Activated CD8-positive, alpha-beta memory T cell treated with anti-CD3 and anti-CD28 coated beads, Interleukin-2, amount 50 U/mL, for 1 hour (primary cell): ENCODE results near the gene FAM131B.
"Not testable (repeated sequence)": the region's sequence is repeated elsewhere in the genome, so short reads cannot be mapped to it uniquely, and the experiment has no call there.

Experiments used
- DNase-seq: peaks from one replicate; pipeline ENCODE4 v3.0.0-alpha.2; 2020; ENCODE audit errors: extremely low read depth

The FAM131B gene

DNA sequence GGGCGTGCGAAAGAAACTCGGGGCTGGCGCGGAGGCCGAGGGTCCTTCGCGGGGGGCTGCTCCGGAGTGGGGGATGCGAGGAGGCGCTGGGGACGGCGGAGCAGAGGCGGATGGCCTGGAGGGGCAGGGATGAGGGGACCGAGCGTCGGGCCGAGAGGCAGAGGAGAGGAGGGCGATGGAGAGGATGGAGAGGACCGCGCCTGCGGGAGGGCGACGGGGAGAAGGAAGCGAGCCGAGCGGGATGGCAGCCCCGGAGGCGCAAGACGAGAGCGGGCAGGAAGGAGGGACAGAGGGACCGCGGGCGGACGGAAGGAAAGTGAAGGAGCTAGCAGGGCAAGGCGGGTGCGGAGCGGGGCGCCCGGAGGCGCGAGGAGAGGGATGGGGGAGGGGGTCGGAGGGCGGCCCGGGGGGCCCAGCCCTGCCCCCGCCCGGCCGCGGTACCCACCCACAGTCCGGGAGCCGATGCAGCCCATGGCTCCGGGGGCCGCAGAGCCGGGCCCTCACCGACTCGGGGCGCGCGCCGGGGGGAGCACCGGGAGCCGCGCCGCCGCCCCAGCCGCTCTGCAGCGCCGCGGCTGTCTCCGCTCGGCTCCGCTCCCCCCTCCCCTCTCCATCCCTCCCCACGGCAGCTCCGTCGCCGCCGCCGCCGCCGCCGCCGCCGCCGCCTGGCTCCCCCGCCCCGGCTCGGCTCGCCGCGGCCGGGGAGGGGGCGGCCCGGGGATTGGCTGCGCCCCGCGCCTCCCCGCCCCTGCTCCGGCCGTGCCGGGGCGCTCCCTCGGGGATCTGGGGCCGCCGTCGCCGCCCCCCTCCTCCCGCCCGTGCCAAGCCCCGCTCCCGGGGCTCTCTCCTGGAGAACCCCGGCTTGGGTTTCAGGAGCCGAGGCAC, at the start of gene FAM131B:
TSS of gene FAM131B (minus strand) at position 583 of the 885 bp plus-strand sequence. CDS start at position 473, 110 bp downstream.
- DNase-seq: no peak

DNA sequence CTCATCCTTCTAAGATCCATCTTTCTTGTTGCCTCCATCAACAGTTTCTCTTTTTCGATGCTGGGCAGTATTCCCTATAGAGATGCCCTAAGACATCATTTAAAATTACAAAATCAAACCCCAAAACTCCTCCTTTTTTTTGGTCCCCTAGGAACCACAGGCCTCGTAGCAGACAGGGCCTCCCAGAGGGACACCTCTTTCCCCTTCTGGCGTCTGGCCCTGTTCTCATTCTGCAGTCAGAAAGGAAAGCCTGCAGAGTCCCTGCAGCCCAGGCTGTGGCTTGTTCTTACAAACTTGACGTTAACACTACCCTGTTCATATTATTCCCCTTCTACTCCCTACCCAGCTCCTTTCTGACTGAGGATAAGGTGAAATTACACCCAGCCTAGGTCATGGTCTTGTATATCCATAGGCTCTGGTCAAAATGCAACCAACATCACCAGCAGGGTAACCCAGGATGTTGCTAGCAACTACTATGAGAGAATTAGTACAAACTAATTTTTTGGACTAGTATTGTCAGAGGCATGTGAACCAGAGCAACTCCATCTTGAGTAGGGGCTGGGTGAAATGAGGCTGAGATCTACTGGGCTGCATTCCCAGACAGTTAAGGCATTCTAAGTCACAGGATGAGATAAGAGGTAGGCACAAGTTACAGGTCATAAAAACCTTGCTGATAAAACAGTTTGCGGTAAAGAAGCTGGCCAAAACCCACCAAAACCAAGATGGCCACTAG, 49.6 kb upstream of the FAM131B start:
- DNase-seq: no peak

DNA sequence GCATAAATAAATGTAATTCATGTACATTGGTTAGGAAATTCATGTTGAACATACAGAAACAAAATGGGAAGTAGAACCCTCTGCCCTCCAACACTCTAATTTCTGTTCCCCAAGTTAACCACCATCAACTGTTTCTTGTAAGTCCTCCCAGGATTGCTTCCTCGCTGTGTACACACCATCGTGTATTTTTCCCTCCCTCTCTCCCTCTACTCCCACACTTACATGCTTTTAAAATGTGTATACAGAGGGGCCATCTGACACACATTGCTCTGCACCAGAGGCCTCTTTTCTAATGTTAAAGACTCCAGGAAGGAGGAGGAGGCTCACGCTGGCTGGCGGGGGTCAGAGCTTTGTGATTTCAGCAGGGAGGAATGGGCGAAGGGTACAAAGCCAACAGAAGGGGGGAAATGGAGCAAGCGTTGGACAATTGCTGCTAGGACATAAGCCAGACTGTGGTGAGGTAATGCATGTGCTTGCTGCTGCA, 48.0 kb upstream of the FAM131B start:
- no peak for DNase-seq

DNA sequence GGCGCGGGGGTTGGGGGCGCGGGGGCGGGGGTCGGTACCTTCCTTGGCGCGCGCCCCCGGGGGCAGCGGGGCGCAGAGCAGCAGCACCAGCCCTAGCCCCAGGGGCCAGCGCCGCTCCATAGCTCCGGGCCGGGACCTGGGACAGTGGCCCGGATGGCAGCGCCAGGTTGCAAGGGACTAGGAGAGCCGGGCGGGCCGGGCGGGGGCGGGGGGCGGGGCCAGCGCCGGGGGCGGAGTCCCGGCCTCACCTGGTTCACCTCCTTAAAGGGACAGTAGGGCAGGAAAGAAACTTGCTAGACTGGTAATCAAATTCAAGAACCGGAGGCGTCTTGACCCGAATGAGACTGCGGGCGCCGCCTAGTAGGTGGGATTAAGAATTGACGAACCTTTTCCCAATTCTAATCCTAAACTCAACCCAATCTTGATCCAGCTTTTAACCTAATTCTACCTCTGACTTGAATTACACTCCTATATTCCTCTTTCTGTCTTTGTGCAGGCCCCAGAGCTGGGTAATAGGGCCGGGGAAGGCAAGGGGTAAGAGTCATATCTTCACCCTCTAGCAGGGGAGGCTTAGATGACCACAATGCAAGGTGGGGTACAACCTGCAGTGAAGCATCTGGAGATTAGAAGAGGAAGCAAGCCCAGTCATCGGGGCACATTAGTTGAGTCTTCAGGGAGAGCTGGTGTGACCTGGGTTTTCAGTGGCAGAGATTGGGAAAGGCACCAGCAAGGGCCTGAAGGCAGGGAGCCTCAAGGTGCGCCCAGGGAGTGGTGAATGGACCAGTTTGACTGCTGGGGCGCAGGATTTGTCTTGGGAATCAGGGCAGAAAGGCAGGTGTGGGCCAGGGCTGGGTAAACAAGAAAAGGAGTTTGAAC, 46.4 kb upstream of the FAM131B start, which contains the start of gene EPHA1:
TSS of gene EPHA1 (minus strand) at position 171 of the 876 bp plus-strand sequence. CDS start at position 120, 51 bp downstream.
- no peak for DNase-seq

DNA sequence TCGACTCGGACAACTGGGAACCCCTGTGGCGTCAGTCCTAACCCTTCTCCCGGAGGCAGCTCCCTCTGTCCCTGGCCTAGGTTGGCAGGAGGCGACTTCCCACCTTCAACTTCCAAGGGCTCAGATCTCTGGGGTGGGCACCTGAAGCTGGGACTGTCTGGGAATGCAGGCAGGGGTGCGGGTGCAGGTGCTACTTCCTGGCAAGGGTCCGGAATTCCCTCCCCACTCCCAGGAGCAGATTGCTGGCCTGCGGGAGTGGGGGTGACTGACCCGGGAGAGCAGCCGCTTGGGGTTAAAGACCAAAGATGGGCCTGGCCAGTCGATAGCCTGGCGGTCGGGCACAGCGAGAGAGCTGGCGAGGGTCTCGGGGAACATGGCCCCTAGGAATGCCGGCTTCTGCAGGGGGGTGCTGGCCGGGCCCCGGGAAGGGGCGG, 45.8 kb upstream of the FAM131B start:
- DNase-seq: no peak

DNA sequence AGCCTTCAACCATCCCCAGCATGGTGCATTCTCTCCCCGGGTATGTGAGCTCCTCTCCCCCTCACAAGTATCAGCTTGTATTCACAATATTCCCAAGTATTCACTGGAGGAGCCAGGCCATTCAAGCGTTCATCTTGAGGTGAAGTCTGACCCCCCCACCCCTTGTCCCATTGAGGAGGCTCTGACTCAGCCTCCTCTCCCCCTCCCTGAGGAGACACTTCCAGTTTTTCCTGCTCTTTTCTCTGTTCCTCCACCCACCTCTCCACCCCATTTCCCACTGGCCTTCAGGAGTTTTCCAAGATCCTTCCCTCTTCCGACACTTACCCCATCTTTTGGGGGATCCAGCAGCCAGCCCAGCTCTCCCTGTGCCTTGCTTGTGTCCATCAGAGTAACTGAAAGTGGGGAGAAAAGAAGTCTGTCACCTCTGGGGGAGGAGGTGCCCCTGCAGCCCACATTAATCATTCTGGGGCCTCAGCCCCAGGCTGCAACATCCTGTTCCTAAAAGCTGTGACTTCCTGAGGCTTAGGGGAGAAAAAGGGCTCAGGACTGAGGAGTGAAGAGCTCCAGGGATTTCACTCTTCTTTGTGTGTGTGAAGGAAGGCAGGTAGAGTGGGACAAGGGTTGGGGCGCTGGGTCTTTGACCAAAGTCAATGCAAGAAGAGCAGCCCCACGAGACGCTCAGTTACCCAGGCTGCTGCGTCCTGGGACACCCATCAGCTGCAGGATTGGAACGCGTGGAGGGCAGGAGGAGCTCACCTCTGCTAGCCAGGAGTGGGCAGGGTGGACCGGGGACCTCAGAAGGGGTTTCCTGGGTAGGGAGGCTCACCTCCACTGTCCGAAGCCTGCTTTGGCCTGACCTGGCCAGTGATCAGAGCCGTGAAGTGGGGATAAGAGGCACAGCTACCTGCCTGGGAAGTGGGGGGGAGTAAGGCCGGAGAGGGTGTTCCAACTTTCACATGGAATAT, 45.1 kb upstream of the FAM131B start:
- DNase-seq: no peak

DNA sequence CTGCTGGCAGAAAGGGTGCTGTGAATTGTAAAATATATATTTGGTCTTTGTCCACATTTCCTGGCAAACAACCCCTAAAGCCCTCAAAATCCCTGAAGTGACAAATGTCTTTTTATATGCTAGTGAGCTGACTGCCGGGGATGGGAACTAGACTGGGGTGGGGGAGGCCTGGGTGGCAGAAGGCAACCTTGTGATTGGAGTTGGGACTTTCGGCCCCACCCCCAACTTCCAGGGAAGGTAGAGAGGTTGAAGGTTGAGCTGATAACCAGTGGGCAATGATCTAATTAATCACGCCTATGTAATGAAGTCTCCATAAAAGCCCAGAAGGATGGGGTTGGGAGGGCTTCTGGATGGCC, 43.5 kb upstream of the FAM131B start:
- no peak for DNase-seq

DNA sequence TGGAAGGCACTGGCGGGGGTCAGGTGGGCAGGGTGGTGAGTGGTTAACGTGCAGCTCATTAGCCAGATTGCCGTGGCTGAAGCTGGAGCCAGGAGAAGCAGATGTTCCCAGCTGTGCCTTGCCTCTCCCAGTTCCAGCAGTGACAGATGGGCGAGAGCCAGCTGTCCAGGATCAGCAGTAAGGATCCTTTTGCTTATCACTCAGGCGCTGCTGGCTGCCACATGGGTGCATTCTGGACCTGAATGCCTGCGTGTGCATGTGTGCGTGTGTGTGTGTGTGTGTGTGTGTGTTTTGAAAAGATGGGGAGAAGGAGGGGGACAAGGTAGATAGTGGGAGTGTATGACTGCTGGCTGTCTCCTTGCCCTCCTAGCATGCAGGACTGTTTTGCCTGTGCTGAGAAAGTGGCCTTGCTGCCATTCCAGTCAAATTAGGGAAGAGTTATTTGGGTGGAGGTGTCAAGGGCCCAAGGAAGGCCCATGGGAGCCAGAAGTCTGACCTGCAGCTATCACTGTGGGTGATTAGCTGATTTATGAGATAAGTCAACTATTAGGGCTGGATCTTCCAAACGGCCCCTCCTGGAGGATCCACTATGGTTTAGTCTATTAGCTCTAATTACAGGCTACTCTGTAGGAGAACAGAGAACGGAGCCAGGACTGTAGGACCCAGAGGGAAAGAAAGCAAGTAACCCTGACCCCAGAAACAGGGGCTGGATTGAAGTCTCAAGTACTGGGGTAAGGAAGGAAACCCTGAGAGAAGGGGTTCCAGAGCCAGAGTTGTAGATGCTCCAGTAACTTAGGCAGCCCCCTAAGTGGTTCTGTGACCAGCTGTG, 42.9 kb upstream of the FAM131B start:
- no peak for DNase-seq

DNA sequence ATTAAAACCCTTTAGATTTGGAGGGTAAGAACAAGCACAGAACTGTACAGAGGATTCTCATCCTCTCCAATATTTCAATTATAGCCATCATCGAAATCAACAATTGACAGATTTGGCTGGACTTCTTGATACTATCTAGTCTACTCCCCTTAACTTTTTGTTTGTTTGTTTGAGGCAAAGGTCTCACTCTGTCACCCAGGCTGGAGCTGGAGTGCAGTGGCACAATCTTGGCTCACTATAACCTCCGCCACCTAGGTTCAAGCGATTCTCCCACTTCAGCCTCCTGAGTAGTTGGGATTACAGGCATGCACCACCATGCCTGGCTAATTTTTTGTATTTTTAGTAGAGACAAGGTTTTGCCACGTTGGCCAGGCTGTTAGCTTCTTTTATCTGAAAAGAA, 39.7 kb upstream of the FAM131B start:
- not testable (repeated sequence) for DNase-seq

DNA sequence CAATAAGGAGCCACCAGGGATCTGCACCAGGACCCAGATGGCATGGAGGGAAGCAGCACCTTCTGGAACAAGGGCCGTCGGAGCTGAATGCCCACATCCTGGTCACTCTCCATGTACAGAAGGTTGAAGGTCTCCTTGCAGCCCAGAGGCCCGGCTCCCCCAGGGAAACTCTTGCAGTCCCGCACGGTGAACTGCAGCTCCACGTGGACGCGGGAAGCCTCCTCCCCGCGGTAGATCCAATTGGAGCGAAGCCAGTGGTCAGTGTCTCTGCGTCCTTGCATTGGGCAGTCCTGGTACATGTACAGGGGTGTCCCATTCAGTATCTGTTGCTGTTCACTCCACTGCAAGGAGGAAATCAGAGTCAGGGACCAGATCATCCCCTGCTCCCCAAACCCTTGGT, 38.8 kb upstream of the FAM131B start:
- no peak for DNase-seq

DNA sequence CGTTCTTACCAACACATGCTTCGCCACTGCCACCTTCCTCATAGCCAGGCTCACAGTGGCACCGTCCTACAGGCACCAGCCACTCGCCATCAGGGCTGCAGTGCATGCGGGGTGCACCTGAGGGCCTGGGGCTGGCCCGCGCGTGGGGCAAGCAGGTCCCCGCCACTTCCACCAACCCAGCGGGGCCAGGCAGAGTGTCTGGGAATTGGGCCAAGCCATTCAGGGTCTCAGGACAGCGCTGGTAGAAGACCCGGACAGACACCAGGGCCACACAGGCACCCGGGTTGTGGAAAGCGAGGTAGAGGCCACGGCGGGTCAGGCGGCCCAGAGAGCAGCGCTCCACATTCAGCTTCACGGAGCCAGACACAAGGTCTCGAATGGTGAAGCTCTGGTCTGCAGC, 37.1 kb upstream of the FAM131B start:
- no peak for DNase-seq

DNA sequence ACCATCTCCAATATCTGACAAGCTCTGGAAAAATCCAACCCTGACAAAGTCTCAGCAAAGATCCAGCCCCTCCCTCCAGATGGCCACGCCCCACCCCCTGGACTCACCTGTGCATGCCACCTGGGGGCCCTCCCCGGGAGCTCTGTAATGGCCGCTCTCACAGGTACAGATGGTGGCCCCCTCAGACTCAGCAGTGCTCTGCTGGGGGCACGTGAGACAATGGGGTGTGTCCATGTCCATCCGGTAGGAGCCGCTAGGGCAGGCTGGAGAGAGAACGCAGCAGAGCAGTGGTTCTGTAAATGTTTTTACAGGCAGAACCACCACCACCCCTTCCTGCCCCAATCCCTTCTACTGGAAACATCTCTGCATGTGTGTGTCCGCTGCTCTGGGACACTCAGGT, 36.6 kb upstream of the FAM131B start:
- no peak for DNase-seq

DNA sequence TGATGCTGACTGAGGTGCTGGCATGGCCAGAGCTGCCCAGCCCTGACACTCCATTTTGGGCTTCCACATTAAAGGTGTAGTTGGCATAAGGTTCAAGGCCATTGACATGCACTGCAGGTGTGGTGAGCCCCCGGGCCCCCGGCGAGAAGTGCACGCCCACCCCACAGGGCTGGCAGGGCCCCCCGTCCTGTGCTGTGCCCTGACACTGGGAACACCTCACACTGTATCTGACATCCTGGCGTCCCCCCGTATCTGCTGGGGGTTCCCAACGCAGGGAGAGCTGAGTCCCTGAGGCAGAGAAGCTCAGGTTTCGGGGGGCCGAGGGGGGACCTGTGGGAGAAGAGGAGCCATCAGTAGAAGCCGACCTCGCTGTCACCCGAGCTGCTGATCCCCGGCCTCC, 36.1 kb upstream of the FAM131B start:
- DNase-seq: no peak

DNA sequence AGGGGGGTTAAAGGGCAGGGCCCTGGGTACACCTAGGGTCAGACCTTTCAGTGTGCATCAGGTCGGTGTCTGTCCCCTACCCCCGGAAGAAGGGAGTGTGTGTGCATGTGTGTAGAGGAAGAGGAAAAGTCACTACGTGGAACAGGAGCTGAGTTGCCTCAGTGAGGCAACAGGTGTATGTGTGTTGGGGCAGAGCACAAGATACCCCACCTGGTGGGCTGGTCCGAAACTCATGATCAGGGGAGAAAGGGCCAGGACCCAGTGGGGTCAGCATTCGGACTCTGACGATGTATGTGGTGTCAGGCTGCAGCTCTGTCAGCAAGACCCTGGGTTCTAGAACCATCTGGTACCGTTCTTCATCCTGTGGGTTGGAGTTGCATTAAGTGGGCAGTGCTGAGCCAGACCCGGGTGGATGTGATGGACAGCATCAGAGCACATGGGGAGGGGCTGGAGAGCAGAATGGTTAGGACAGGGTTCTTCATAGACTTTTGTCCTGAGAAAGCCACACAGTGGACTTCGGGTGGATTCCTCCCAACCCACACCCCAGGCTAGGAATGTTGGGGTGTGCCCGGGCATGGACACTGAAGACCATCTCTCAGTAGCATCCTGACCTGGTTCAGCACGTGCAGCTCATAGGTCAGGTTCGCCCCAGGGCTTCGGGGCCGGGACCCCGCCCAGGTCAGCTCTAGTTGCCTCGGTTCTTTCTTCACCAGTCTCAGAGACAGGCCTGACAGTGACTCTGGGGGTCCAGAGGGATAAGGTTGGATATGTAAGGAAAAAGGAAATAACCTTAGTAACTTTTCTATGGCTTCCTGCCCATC, 35.4 kb upstream of the FAM131B start:
- no peak for DNase-seq

DNA sequence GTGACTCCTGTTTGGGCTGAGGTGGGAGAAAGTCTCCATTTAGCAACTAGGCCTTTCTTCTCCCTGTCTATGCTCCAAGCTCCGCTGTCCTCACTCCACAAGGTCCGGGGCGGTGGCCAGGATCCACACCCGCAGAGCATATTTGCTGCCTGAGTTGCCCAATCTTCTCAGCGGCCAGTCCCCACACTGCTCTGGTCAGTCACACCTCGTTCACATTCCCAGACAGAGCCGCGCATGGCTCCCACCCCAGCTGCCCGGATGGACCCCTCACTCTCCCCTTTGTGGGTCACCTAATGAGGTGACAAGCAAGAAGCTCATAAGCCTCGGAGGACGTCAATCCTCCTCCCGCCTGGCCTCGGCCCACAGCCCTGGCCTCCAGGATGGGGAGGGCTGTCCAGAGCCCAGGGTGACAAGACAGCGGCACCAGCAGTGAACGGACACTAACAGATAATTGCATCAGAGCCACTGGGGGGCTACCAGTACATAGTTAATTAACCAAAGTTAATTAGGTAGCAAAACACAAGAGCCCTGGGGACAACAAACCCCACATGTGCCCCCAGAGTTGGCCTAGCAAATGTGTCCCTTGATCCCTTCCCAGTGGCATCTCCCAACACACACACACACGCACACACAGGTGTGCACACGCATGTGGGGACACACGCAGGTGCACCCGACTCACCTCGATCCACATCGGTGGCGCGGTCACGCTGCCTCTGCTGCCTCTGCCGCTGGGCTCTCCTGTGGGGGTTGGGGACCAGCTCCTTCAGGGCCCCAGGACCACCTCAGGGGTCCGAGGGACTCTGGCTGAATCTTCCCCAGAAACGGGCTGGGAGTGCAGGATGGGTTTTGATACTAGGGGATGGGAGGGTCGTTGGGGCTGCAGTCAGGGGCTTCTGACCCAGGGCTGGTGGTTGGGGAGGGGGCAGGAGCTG, 34.4 kb upstream of the FAM131B start:
- no peak for DNase-seq

DNA sequence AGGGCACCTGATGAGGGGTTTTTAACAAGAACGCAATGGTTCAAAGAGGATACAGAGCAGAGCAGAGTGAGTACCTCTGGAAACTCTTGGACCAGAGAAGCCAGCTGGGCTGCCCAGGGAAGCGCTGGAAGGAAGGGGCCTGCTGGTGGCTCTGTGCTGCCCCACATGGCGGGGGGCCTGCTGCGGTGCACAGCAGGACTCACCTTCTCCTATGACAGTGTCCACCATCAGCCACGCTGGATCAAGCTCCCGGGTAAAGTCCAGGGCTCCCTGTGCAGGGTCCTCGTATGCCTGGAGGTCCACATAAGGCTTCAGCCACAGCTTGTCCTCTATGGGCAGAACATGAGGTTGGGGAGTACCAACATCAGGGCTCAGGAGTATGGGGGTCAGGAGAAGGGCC, 33.7 kb upstream of the FAM131B start:
- no peak for DNase-seq
